Measurements from ENCODE around the gene JUN. TPM values are rescaled to one million over a fixed set of nuclear protein-coding genes. Genes with fewer than 3 reads are reported as not detected.
A peak's percentile ranks its signal among the peaks of the same experiment; 100 is the strongest.

Gene JUN
- total RNA-seq, 1 experiment from 2014 or later, result 73.6 TPM

GRCh38 chr1:58749646-58750045 is 34.2 kb downstream of the JUN start:
- H3K9me3 ChIP-seq (ENCODE audit: low read length), result no peaks in the 10 kb centered on the region
- peaks cover 2% of the 10 kb centered on the region for H3F3A ChIP-seq (ENCODE audit: low read length, unreplicated experiment)
- no peak overlapping the region for H3K27ac ChIP-seq (ENCODE audit: low read length)
- no peak overlapping the region for H2AFZ ChIP-seq (ENCODE audit: low read length)
- BruUV-seq (replicated peaks), result no TSS peak
- H3K9ac ChIP-seq (ENCODE audit: low read length), result no peak overlapping the region
- DNase-seq, result no peak
- H3K4me3 ChIP-seq (ENCODE audit: low read length), result no peak overlapping the region
- ATAC-seq, result no peak
- TF ChIP-seq, protein P1, sequence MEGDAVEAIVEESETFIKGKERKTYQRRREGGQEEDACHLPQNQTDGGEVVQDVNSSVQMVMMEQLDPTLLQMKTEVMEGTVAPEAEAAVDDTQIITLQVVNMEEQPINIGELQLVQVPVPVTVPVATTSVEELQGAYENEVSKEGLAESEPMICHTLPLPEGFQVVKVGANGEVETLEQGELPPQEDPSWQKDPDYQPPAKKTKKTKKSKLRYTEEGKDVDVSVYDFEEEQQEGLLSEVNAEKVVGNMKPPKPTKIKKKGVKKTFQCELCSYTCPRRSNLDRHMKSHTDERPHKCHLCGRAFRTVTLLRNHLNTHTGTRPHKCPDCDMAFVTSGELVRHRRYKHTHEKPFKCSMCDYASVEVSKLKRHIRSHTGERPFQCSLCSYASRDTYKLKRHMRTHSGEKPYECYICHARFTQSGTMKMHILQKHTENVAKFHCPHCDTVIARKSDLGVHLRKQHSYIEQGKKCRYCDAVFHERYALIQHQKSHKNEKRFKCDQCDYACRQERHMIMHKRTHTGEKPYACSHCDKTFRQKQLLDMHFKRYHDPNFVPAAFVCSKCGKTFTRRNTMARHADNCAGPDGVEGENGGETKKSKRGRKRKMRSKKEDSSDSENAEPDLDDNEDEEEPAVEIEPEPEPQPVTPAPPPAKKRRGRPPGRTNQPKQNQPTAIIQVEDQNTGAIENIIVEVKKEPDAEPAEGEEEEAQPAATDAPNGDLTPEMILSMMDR (conservative IDR thresholded peaks at IDR 0.05; ENCODE audit: low read depth, low read length), result no peak
- TF ChIP-seq EZH2phosphoT487 (IDR thresholded peaks at IDR 0.05; ENCODE audit: borderline replicate concordance, low read length), result no peak
- TF ChIP-seq EZH2 (IDR thresholded peaks at IDR 0.05; ENCODE audit: low read length, unreplicated experiment), result no peak
- no peaks in the 10 kb centered on the region for H3K9me2 ChIP-seq (replicated peaks; ENCODE audit: low read length)
- H3K79me2 ChIP-seq (ENCODE audit: low read length), result no peaks in the 10 kb centered on the region
- POLR2A ChIA-PET (ENCODE audit: unreplicated experiment), result no interaction called here
- no peaks in the 10 kb centered on the region for H4K20me1 ChIP-seq (ENCODE audit: low read length)
- intact Hi-C loops (cut with micrococcal nuclease), result no loop called here
- no peaks in the 10 kb centered on the region for H3K27me3 ChIP-seq (ENCODE audit: low read length)
- H3K36me3 ChIP-seq (ENCODE audit: low read depth, low read length), result no peaks in the 10 kb centered on the region
- CTCF ChIA-PET, result no interaction called here
- H3K4me2 ChIP-seq (ENCODE audit: low read length), result no peak overlapping the region
- peaks cover 44% of the 10 kb centered on the region for H3K4me1 ChIP-seq (ENCODE audit: insufficient read depth, low read length)

- CTCF ChIA-PET, result no interaction called here
- ATAC-seq (no peak), DNase-seq (no peak)
- Histone ChIP-seq H3F3A (ENCODE audit: low read length, unreplicated experiment) (no peaks in the 10 kb centered on the region), H4K20me1 (ENCODE audit: low read length) (no peaks in the 10 kb centered on the region), H3K27me3 (ENCODE audit: low read length) (no peaks in the 10 kb centered on the region), H3K9me2 (replicated peaks; ENCODE audit: low read length) (no peaks in the 10 kb centered on the region), H2AFZ (ENCODE audit: low read length) (no peak overlapping the region), H3K9me3 (ENCODE audit: low read length) (no peaks in the 10 kb centered on the region), H3K36me3 (ENCODE audit: low read depth, low read length) (no peaks in the 10 kb centered on the region), H3K79me2 (ENCODE audit: low read length) (no peaks in the 10 kb centered on the region), H3K9ac (ENCODE audit: low read length) (no peak overlapping the region), H3K4me3 (ENCODE audit: low read length) (no peak overlapping the region), H3K4me2 (ENCODE audit: low read length) (no peak overlapping the region), H3K4me1 (ENCODE audit: insufficient read depth, low read length) (peaks cover 34% of the 10 kb centered on the region), H3K27ac (ENCODE audit: low read length) (no peak overlapping the region)
- BruUV-seq (replicated peaks), result no TSS peak
- TF ChIP-seq, protein P1 (conservative IDR thresholded peaks at IDR 0.05; ENCODE audit: low read depth, low read length), result no peak
- TF ChIP-seq EZH2phosphoT487 (IDR thresholded peaks at IDR 0.05; ENCODE audit: borderline replicate concordance, low read length) (no peak), EZH2 (IDR thresholded peaks at IDR 0.05; ENCODE audit: low read length, unreplicated experiment) (no peak)
- POLR2A ChIA-PET (ENCODE audit: unreplicated experiment), result no interaction called here
- intact Hi-C loops (cut with micrococcal nuclease), result no loop called here
Measured at GRCh38 chr1:58748666-58749065, 35.2 kb downstream of the JUN start.

DNA sequence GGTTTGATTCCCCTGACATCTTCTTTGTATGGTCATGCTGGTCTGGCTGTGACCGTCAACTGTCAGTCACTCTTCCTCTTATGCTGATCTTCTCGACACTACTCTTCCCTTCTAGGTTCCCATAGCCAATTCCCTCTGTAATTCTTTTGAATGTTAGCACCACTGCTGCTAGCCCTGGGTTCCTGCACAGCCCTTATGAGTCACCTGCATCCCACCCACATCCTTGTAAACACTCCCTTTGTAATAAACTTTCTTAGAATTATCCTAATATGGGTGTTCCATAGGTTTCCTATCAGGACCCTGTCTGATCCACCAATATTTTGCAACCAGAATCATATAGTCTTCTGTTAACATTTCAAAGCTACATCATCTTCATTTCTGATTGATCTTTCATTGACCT is 37.1 kb downstream of the JUN start:
- peak; percentile 51 for DNase-seq
- no peak overlapping the region for H3K27ac ChIP-seq (ENCODE audit: low read length)
- no TSS peak for BruUV-seq (replicated peaks)
- no peaks in the 10 kb centered on the region for H3K27me3 ChIP-seq (ENCODE audit: low read length)
- H3K9ac ChIP-seq (ENCODE audit: low read length), result no peak overlapping the region
- ChIA-PET CTCF (no interaction called here), POLR2A (ENCODE audit: unreplicated experiment) (no interaction called here)
- intact Hi-C loops (cut with micrococcal nuclease), result no loop called here
- H3K9me3 ChIP-seq (ENCODE audit: low read length), result no peaks in the 10 kb centered on the region
- no peaks in the 10 kb centered on the region for H3K9me2 ChIP-seq (replicated peaks; ENCODE audit: low read length)
- H3K4me1 ChIP-seq (ENCODE audit: insufficient read depth, low read length), result peaks cover 23% of the 10 kb centered on the region
- H4K20me1 ChIP-seq (ENCODE audit: low read length), result no peaks in the 10 kb centered on the region
- no peaks in the 10 kb centered on the region for H3K36me3 ChIP-seq (ENCODE audit: low read depth, low read length)
- no peak overlapping the region for H3K4me2 ChIP-seq (ENCODE audit: low read length)
- no peaks in the 10 kb centered on the region for H3F3A ChIP-seq (ENCODE audit: low read length, unreplicated experiment)
- no peak for TF ChIP-seq EZH2phosphoT487 (IDR thresholded peaks at IDR 0.05; ENCODE audit: borderline replicate concordance, low read length)
- TF ChIP-seq, protein P1 (conservative IDR thresholded peaks at IDR 0.05; ENCODE audit: low read depth, low read length), result no peak
- TF ChIP-seq EZH2 (IDR thresholded peaks at IDR 0.05; ENCODE audit: low read length, unreplicated experiment), result no peak
- H3K79me2 ChIP-seq (ENCODE audit: low read length), result no peaks in the 10 kb centered on the region
- H2AFZ ChIP-seq (ENCODE audit: low read length), result no peak overlapping the region
- peak; percentile 72 for ATAC-seq
- H3K4me3 ChIP-seq (ENCODE audit: low read length), result no peak overlapping the region

All from PC-3 (cell line).